NCI-H2171 (cell line): ENCODE measurements around the gene SPINT4.
A peak's percentile ranks its signal among the peaks of the same experiment; 100 is the strongest.
"Not testable (repeated sequence)": the region's sequence is repeated elsewhere in the genome, so short reads cannot be mapped to it uniquely, and the experiment has no call there.

ENCODE experiments used
- DNase-seq: peaks from one replicate; lab custom pipeline; 2025; lab: John Stamatoyannopoulos, UW

The SPINT4 gene

GRCh38 chr20:45722047-45722446 lies at the start of gene SPINT4:
Gene SPINT4, plus strand, starts transcription at chr20:45722347. Its CDS starts 21 bp downstream, at chr20:45722368.
- DNase-seq: no peak

GRCh38 chr20:45672765-45673164 lies 49.4 kb upstream of the SPINT4 start:
- DNase-seq: no peak

DNA sequence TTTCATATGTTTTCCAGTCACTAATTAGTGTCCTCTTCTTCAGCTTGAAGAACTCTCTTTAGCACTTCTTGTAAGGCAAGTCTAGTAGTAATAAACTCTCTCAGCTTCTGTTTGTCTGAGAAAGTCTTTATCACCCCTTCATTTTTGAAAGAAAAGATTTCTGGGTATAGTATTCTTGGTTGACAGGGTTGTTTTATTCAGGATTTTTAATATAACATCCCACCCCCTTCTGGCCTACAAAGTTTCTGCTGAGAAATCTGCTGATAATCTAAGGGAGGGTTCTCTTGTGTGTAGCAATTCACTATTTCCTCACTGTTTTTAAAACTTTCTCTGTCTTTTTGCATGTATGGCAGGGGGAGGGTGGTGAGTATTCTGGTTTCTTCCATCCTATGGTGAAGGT lies 42.5 kb upstream of the SPINT4 start:
- no peak for DNase-seq

GRCh38 chr20:45685896-45686295 lies 36.3 kb upstream of the SPINT4 start:
- DNase-seq: no peak

DNA sequence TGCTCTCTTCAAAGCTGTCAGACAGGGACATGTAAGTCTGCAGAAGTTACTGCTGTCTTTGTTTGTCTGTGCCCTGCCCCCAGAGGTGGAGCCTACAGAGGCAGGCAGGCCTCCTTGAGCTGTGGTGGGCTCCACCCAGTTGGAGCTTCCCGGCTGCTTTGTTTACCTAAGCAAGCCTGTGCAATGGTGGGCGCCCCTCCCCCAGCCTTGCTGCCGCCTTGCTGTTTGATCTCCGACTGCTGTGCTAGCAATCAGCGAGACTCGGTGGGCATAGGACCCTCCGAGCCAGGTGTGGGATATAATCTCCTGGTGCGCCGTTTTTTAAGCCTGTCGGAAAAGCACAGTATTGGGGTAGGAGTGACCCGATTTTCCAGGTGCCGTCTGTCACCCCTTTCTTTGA lies 28.8 kb upstream of the SPINT4 start:
- DNase-seq: not testable (repeated sequence)

DNA sequence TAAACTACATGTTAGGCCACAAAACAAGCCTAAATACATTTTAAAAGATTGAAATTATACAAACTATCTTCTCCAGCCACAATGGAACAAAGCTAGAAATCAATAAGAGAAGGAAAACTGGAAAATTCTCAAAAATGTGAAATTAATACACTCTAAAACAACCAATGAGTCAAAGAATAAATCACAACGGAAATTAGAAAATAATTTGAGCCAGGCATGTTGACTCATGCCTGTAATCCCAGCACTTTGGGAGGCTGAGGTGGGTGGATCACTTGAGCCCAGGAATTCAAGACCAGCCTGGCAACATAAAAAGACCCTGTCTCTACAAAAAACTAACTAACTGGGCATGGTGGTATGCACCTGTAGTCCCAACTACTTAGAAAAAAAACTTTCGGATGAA lies 26.7 kb upstream of the SPINT4 start:
- no peak for DNase-seq

GRCh38 chr20:45701104-45701503 lies 21.0 kb upstream of the SPINT4 start:
- DNase-seq: no peak

- DNase-seq: no peak
Observed at GRCh38 chr20:45701873-45702272, 20.3 kb upstream of the SPINT4 start, which contains the start of gene WFDC13. Gene WFDC13, plus strand, starts transcription at chr20:45702038. Its CDS starts 86 bp downstream, at chr20:45702124.

GRCh38 chr20:45704969-45705637 lies 17.0 kb upstream of the SPINT4 start, which contains the start of gene WFDC10B:
Gene WFDC10B, minus strand, starts transcription at chr20:45705019. Its CDS starts 19,027 bp downstream, at chr20:45685992.
- DNase-seq: peak; percentile 3

DNA sequence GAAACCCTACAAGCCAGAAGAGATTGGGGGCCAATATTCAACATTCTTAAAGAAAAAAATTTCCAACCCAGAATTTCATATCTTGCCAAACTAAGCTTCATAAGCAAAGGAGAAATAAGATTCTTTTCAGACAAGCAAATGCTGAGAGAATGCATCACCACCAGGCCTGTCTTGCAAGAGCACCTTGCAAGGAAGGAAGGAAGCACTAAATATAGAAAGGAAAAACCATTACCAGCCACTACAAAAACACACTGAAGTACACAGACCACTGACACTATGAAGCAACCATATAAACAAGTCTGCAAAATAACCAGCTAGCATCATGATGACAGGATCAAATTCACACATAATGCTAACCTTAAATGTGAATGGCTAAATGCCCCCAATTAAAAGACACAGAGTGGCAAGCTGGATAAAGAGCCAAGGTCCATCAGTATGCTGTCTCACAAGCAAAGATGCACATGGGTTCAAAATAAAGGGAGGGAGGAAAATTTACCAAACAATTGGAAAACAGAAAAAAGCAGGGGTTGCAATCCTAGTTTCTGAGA lies 5.9 kb upstream of the SPINT4 start:
- DNase-seq: not testable (repeated sequence)

GRCh38 chr20:45725134-45725533 lies 3.0 kb downstream of the SPINT4 start:
- no peak for DNase-seq

- DNase-seq: no peak
Observed at GRCh38 chr20:45727044-45727443, 4.9 kb downstream of the SPINT4 start.

DNA sequence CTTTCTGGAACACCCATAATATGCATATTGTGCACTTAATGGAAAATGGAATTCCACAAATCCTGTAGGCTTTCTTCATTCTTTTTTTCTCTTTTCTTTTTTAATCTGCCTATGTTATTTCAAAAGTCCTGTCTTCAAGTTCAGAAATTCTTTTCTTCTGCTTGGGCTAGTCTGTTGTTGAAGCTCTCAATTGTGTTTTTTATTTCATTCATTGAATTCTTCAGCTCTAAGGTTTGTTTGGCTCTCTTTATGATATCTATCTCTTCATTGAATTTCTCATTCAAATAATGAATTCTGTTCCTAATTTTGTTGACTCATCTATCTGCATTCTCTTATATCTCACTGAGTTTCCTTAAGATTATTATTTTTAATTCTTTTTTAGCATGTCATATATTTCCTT lies 10.1 kb downstream of the SPINT4 start:
- no peak for DNase-seq

DNA sequence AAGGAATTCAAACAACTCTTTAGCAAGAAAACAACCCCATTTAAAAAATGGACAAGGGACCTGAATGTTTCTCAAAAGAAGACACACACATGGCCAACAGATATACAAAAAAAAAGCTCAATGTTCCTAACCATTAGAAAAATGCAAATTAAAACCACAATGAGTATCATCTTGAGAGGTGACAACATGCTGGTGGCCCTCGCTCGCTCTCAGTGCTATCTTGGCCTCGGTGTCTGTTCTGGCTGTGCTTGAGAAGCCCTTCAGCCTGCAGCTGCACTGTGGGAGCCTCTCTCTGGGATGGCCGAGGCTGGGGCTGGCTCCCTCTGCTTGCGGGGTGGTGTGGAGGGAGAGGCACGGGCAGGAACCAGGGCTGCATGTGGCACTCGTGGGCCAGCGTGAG lies 13.4 kb downstream of the SPINT4 start:
- DNase-seq: no peak

- DNase-seq: no peak
Observed at GRCh38 chr20:45735988-45736387, 13.8 kb downstream of the SPINT4 start.

GRCh38 chr20:45742596-45742995 lies 20.4 kb downstream of the SPINT4 start:
- no peak for DNase-seq

GRCh38 chr20:45745015-45745414 lies 22.9 kb downstream of the SPINT4 start:
- DNase-seq: no peak

GRCh38 chr20:45751721-45752120 lies 29.6 kb downstream of the SPINT4 start:
- no peak for DNase-seq

DNA sequence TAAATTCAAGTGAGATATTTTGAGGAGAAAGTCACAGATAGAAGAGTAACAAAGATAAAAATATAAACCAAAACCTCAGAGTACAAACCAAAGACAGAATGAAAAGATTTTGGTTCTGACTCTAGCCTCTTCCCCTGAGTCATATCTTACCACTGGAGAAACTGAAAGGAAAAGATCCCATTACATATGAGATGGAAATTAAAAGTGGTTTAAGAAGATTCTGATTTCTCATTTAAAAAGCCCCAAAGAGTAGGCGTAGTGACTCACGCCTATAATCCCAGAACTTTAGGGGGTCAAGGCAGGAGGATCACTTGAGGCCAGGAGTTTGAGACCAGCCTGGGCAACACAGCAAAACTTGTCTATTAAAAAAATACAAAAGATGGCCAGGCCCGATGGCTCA lies 30.6 kb downstream of the SPINT4 start:
- no peak for DNase-seq

- DNase-seq: no peak
Observed at GRCh38 chr20:45758096-45758495, 35.9 kb downstream of the SPINT4 start.

DNA sequence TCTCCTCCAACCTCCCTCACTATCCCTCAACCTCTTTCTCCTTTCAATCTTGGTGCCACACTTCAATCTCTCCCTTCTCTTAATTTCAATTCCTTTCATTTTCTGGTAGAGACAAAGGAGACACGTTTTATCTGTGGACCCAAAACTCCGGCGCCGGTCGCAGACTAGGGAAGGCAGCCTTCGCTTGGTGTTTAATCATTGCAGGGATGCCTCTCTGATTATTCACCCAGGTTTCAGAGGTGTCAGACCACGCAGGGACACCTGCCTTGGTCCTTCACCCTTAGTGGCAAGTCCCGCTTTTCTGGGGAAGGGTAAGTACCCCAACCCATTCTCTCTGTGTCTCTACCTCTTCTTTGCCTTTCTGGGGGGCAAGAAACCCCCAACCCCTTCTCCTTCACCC lies 37.8 kb downstream of the SPINT4 start:
- DNase-seq: not testable (repeated sequence)

DNA sequence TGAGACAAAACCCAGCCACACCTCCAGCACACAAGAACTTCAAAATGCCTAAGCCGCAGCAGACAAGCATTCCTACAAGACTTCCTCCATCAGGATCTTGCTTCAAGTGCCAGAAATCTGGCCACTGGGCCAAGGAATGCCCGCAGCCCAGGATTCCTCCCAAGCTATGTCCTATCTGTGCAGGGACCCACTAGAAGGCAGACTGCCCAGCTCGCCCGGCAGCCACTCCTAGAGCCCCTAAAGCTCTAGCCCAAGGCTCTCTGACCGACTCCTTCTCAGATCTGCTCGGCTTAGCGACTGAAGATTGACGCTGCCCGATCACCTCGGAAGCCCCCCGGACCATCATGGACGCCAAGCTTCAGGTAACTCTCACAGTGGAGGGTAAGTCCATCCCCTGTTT lies 39.8 kb downstream of the SPINT4 start:
- not testable (repeated sequence) for DNase-seq

DNA sequence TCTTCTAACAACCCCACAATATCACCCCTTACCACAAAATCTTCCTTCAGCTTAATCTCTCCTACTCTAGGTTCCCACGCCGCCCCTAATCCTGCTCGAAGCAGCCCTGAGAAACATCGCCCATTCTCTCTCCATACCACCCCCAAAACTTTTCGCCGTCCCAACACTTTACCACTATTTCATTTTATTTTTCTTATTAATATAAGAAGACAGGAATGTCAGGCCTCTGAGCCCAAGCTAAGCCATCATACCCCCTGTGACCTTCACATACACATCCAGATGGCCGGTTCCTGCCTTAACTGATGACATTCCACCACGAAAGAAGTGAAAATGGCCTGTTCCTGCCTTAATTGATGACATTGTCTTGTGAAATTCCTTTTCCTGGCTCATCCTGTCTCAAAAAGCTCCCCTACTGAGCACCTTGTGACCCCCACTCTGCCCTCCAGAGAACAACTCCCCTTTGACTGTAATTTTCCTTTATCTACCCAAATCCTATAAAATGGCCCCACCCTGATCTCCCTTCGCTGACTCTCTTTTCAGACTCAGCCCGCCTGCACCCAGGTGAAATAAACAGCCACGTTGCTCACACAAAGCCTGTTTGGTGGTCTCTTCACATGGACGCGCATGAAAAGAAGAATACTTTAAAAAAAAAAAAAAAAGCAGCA lies 42.6 kb downstream of the SPINT4 start:
- not testable (repeated sequence) for DNase-seq
